HG03521 (cell line): ENCODE data around the gene AEBP2.
A peak's percentile ranks its signal among the peaks of the same experiment; 100 is the strongest.
"Not testable (repeated sequence)": the region's sequence is repeated elsewhere in the genome, so short reads cannot be mapped to it uniquely, and the experiment has no call there.

Experiments
- ATAC-seq: cut with Tn5 transposase; IDR thresholded peaks from one replicate; pipeline ENCODE4 v1.9.1; 2021; ENCODE audit warnings: mild to moderate bottlenecking, moderate library complexity; ENCODE audit not compliant: unreplicated experiment

Gene AEBP2, protein sequence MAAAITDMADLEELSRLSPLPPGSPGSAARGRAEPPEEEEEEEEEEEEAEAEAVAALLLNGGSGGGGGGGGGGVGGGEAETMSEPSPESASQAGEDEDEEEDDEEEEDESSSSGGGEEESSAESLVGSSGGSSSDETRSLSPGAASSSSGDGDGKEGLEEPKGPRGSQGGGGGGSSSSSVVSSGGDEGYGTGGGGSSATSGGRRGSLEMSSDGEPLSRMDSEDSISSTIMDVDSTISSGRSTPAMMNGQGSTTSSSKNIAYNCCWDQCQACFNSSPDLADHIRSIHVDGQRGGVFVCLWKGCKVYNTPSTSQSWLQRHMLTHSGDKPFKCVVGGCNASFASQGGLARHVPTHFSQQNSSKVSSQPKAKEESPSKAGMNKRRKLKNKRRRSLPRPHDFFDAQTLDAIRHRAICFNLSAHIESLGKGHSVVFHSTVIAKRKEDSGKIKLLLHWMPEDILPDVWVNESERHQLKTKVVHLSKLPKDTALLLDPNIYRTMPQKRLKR

DNA sequence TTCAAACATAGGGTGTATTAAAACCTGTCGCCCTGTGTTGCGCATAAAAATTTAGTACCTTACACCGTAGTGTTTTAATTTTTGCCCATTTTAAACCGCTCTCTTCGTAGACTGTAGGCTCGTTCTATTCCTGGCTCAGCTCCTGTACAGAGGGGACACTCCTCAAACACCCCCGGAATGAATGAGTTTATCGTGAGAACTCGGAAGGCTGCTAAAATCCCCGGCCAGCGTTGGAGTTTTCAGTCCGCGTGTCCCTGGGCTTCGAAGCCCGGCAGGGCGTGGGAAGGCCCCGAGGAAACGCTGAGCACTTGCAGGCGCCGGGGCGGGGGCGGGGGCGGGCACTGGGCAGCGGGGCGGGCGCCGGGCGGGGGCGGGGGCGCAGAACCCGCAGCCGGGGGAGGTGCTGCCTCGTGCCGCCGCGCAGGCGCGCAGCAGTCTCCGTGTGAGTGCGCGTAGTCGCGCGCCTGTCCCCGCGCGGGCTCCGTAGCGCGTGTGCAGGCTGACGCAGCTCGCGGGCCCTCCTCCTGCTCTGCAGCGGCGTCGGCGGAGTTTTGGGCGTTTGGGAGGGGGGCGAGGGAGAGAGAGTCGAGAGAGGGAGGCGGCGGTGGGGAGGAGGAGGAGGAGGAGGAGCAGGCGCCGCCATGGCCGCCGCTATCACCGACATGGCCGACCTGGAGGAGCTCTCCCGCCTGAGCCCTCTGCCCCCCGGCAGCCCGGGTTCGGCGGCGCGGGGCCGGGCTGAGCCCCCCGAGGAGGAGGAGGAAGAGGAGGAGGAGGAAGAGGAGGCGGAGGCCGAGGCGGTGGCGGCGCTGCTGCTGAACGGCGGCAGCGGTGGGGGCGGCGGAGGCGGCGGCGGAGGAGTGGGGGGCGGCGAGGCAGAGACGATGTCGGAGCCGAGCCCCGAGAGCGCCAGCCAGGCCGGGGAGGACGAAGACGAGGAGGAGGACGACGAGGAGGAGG is at the start of gene AEBP2:
TSS of gene AEBP2 (plus strand) at position 434 of the 960 bp plus-strand sequence. CDS start at position 642, 208 bp downstream.
- ATAC-seq, result peak; percentile 89

DNA sequence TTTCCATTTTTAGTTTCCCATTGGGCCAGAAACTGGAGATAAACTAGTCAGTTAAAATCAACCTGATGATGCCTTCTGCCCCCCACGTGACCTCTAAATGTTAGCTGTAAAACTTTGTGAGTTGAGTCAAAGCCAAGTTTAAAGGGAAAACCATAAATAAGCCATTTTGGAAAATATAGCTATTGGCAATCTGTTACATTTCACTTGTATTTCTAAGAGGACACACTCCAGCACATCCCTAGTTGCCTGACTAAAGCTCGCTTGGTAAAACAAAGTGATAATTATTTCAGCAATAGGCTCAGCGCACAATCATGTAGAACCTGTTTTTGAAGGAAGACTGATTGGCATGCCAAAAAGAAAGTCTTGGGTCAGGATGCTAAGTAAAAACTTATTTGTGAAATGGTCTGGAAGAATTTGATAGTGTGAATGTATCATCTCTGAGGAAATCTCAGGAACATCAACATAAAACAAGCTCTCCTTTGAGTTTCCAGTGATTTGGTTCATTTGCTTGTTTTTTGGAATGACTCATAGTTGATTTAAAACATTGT is 49.2 kb upstream of the AEBP2 start:
- no peak for ATAC-seq

DNA sequence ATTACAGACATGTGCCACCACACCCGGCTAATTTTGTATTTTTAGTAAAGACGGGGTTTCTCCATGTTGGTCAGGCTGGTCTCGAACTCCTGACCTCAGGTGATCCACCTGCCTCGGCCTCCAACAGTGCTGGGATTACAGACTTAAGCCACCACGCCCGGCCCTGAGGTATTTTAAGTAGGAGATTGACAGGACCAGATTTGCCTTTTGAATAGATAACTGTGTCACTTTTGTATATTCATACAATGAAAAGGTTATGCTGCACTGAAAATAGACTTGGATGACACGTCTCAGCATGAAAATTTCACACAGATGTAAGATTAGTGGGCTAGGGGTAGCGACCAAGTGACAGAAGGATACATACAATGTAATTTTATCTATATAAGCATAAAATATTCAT is 46.6 kb upstream of the AEBP2 start:
- ATAC-seq, result not testable (repeated sequence)

DNA sequence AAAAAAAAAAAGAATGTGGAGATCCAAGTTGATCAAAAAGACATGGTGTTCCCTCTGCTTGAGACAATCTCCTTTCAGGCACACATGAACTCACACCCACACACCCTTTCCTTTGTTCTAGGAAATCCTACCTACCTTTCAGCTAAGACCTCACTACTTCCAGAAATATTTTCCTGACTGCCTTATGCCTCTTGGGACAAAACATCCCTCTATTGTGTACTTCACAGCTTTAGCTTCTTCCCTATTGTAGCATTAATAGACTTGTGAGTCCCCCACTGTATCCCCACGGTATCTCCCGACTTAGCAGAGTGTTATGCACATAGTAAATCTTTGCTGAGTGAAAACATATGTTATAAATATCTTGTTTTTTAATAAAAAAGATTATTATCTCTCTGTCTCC is 44.9 kb upstream of the AEBP2 start:
- ATAC-seq, result no peak

DNA sequence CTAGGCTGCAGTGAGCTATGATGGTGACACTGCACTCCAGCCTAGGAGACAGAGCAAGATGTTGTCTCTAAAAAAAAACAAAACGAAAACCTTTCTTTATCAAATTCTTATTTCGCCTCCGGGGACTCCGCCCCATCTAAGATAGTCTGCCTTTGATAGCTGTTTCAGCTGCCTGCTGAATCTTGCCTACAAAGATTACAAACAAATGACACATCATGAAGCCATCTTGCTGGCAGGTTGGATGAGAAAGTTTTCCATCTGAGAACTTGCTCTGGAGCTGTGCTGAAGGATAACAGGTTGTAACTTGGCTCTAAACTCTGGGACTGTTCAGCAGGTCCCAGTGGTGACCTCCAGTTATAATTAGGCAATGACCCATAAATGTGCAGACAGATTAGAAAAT is 41.8 kb upstream of the AEBP2 start:
- no peak for ATAC-seq

DNA sequence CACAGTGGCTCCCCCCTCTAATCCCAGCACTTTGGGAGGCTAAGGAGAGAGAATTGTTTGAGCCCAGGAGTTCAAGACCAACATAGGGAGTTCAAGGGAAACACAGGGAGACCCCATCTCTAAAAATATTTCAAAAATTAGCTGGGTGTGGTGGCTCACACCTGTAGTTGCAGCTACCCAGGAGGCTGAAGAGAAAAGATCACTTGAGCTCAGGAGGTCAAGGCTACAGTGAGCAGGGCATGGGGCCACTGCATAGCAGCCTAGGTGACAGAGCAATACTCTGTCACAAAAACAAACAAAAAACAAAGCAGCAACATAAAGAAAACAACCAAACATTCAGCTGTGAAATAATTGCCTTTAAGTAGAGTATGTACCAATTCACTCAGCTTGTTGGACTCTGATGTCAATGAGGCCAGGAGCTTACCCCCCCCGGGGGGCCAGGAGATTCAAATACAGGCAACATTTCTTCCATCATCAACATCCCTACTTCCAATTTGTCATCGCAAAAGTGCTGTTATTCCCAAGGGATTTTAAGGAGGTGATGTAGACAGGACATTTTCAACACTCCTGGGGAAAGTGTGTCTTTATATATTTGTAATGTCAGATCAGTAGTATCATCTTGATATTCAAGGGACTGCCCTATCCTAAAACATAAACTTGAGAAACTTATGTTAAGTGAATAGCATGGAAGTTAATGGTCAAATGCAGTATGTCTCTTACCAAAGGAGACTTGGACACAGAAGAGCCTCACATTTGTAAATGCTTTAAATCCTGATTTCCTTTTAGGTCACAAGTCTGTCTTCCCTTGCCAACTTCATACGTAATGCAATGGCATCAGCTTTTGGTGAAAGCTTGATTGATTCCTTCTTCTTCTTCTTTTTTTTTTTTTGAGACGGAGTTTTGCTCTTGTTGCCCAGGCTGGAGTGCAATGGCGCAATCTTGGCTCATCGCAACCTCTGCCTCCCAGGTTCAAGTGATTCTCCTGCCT is 40.6 kb upstream of the AEBP2 start:
- ATAC-seq, result no peak

DNA sequence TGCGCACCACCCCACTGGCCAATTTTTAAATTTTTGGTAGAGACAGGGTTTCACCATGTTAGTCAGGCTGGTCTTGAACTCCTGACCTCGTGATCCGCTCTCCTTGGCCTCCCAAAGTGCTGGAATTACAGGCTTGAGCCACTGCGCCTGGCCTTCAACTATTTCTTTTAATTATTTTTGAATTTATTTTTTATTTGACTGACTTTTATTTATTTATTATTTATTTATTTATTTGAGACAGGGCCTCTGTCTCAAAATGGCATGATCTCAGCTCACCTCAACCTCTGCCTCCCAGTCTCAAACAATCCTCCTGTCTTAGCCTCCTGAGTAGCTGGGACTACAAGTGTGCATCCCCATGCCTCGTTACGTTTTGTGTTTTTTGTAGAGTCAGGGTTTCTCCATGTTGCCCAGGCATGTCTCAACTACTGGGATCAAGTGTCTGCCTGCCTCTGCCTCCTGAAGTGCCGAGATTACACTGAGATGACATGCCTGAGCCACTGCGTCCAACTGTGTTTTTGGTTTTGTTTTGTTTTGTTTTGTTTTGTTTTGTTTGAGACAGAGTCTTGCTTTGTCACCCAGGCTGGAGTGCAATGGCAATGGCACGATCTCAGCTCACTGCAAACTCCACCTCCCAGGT is 38.5 kb upstream of the AEBP2 start:
- ATAC-seq, result not testable (repeated sequence)

DNA sequence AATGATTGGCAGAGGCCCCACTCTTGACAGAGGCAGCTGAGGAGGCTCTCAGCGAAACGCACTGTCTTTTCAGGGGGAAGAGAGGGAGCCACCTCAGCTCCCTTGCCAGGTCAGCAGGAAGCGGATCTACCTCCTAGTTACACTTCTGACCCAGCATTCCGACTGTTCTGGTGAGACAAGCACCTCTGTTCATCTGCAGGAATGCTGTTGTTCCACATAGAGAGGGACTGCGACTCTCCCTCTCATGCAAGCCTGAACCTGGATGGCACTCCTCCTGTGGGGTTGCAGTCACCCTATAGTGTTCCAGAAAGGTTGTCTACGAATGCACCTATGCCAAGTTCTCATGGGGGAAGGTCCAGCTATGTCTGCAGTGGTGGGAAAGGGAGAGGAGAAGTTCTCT is 37.1 kb upstream of the AEBP2 start:
- no peak for ATAC-seq

DNA sequence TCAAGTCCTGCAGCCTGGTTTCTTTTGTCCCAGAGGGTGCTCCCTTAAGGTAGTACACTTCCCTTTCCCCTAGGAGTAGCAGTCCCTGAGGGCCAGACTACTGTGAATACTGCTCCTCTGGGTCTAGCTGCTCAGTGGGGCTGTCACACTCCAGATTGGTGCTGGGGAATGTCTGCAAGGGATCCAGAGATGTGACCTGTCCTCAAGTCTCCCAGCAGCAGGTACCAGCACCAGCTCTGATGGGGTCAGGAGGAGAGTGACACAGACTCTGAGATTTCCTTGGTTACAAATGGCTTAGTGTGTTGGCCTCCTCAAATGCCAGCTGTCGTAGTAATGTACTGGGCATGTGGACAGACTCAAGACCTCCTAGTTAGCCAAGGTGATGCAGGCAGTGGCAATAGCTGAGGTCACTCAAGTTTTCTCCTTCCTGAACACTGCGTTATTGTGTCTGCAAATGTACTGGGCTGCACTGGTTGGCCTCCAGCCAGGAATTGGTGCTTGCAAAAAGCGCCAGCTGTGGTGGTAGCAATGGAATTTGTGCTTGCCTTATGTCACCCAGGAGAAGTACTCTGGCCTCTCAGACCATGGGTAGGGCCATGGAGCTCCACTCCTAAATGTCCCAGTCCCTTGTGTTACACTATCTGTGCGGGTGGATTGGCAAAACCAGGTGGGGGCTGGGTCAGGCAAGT is 36.4 kb upstream of the AEBP2 start:
- no peak for ATAC-seq

DNA sequence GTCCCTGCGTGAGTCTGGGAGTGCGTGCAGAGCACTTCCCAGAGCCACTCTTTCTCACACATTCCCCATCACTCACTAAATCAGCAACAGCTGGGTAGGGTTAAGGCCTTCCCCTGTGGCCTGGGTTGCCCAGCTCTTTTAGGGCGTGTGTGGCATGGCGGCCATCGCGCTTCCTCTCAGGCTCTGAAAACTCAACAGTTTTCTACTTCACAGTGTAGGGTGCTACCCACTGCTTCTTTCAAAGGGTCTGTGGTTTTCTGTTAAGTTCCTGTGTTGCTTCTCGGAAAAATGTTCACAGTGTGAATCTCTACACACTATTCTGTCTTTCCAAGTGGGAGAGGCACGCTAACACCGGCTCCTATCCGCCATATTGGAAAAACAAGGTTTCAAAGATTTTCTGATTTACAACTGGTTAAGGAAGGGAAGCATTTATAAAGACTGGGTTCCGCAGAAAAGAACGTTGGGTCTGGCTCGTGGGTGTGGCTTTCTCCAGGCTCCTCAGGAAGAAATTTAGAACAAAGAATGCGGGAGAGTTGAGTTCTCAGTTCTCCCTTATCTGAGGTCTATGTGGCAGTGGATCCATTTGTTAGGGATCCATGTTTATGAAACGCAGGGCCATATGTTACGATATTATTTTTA is 34.9 kb upstream of the AEBP2 start:
- no peak for ATAC-seq

DNA sequence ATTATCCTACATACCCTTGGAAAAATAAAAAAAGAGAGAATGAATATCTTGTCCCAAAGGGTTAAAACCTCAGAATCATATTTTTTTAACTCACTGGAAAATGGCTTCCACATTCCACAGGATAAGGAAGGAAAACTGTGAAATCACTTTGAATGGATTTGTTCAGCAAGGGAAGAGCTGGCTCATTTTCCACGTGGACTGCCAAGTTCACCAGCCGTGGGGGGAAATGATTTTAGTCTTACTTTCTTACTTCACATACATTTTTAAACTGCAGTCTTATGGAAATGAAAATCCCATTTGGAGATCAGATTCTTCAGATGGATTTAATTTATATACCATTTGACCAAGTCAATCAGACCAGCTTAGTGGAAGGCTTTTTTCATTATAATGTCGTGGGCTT is 29.9 kb upstream of the AEBP2 start:
- ATAC-seq, result no peak

DNA sequence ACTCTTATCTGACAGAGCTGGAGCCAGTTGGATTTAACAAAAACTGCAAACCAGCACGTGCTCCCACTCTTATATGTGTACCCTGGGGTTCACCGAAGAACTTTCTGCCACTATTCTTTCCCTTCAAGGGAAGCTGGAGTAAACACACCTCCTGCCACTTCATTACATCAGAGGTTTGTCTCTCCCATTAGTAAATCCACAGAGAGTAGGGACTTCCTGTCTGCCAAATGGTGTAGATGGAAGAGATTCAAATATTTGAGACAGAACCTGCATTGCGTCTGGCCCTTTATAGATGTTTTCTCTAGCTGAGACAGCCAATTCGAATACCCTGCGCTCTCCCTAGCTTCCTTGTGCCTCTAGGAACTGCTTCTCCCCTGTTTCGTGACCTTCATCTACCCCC is 29.1 kb upstream of the AEBP2 start:
- ATAC-seq, result no peak

DNA sequence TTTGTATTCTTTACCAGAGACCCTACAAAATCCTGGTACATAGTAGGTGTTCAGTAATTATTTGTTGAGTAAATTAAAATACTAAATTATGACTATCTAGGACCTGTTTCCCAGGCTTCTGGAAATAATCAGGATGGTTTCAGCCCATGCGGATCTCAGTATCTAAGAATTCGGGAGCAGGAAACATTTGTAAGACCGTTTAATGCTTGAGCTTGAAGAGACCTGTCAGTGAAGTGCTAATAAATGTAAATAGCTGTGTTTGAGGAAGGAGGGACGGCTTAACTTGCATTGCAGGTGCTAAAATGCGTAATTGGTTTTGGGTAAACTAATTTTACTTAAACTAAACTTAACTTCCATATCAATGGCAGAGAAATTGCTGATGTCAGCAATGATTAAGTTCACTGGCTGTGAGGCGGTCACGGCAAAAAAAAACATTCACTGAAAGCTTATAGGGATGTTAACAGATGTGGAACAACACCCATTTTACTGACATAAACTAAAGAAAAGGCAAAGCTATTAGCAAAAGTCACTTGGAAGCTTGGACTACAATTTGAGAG is 28.6 kb upstream of the AEBP2 start:
- ATAC-seq, result no peak

DNA sequence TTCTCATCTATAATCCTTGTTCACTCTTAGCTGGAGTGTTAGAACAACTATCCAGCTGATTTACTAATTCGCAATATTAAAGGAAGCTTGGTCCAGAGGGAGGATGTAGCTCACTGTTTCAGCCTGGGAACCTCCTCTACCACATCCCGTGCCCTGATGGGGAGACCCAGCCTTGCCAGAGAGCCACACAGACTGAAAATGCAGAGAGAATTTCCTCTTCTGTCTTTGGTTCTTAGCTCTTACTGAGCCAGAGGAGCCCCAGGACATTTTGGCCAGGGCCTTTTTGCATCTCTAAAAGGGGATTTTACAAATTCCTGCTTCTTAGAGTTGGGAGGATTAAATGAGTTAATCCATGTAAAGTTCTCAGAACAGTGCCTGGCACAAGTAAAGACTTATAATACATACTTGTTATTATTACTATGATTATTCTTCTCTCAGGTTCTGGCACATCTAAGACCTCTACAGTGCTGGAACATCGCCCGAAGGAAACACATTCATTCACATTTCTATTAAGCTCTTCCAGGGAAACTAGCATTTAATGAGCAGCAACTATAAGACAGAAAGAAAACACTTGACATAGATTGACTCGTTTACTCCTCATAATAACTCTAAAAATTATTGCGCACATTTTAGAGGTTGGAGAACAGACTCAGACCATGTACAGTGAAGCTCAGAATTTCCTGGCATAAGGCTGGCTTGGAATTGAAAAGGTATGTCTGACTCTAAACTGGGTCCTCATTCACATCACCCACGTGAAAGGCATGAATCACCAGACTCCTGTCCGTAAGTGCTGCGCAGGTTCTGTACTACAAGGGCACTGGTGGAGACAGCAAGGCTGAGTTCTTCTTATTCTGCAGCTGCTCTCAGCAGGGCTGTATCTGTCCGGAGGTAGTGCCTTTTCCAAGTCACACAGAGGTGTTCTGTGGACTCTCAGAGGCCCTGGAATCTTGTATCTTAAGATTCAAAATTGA is 27.8 kb upstream of the AEBP2 start:
- ATAC-seq, result no peak

DNA sequence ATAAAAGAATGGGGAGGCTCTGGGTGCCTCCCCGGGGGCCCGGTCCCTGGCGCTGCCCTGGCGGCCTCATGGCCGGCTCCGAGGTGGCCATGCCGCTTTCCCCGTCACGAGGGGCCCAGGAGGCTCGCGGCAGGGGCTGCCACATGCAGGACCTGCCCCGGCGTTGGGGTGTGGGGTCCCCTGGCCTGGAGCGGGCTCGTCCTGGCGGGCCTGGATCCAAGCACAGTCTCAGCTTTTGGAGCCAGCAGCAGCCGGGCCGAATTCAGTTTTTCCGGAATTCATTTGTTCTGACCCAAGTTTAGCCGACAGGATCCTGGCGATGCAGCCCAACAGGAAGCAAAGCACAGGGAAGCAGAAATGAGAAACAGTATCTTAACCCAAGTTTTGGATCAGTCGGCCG is 26.4 kb upstream of the AEBP2 start:
- ATAC-seq, result no peak

DNA sequence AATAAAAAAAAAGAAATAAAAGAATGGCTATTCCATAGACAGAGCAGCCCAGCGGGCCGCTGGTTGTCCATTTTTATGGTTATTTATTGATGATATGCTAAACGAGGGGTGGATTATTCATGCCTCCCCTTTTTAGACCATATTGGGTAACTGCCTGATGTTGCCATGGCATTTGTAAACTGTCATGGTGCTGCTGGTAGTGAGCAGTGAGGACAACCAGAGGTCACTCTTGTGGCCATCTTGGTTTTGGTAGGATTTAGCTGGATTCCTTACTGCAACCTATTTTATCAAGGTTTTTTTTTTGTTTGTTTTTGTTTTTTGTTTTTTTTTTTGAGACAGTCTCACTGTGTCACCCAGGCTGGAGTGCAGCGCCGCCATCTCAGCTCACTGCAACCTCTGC is 25.7 kb upstream of the AEBP2 start:
- not testable (repeated sequence) for ATAC-seq

DNA sequence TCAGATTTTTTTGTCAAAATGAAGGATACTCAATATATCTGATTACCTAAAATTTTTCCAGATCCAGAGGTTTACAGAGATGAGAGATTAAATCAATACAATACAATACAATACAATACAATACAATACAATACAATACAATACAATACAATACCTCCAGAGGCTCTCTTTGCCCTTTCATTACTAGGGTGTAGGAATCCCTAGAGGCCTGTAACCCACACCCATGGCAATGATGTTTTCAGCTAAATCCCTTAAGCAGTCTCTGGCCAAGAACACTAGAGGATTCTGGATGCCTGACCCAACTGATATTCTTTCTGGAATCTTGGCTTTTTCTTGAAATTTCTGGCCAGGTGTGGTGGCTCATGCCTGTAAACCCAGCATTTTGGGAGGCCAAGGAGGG is 23.7 kb upstream of the AEBP2 start:
- no peak for ATAC-seq
